ENCODE data around the gene ADAM10. TPM values are rescaled to one million over a fixed set of nuclear protein-coding genes. Genes with fewer than 3 reads are reported as not detected.

ADAM10 gene
- total RNA-seq, 1 donor from 2014 or later, result 106 TPM

DNA sequence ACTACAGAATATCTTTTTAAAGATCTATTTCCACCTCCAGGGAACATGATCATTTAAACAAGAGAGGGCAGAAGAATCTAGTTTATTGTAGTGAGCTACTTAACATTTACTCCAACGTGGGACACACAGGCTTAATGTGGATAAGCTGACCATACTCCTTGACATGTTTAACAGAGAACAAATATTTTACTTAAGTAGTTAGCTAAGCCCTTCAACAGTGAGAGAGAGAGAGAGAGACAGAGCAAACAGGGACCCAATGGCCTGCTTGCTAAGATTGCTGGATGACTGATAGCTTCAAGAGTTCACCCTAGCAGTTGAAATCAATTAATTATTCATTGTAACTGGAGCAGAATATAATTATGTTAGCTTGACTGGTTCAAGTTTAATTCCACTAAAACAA, 158.6 kb downstream of the ADAM10 start:
- TF ChIP-seq, protein P1, sequence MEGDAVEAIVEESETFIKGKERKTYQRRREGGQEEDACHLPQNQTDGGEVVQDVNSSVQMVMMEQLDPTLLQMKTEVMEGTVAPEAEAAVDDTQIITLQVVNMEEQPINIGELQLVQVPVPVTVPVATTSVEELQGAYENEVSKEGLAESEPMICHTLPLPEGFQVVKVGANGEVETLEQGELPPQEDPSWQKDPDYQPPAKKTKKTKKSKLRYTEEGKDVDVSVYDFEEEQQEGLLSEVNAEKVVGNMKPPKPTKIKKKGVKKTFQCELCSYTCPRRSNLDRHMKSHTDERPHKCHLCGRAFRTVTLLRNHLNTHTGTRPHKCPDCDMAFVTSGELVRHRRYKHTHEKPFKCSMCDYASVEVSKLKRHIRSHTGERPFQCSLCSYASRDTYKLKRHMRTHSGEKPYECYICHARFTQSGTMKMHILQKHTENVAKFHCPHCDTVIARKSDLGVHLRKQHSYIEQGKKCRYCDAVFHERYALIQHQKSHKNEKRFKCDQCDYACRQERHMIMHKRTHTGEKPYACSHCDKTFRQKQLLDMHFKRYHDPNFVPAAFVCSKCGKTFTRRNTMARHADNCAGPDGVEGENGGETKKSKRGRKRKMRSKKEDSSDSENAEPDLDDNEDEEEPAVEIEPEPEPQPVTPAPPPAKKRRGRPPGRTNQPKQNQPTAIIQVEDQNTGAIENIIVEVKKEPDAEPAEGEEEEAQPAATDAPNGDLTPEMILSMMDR (conservative IDR thresholded peaks at IDR 0.05; ENCODE audit: low read depth, low read length), result no peak
- no peak overlapping the region for H3K4me3 ChIP-seq (ENCODE audit: low read depth, low read length)
- no peak for DNase-seq (ENCODE audit: low read depth)

DNA sequence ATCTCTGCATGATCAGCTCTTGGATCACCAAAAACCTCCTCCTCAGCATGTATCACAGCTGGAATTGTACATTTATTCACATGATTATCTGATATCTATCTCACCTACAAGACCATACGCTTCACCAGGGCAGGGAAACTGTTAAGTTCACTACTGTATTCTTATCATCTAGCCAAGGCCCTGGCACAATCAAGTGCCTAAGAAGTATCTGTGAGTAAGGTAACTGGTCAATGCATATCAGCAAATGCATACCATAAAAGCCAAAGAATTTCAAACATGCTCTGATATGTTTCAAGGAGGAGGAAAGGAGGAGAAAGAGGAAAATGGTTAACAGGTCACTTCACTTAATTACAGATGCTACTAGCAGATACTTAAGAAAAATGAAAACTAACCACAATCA, 159.3 kb downstream of the ADAM10 start:
- no peak for DNase-seq (ENCODE audit: low read depth)

DNA sequence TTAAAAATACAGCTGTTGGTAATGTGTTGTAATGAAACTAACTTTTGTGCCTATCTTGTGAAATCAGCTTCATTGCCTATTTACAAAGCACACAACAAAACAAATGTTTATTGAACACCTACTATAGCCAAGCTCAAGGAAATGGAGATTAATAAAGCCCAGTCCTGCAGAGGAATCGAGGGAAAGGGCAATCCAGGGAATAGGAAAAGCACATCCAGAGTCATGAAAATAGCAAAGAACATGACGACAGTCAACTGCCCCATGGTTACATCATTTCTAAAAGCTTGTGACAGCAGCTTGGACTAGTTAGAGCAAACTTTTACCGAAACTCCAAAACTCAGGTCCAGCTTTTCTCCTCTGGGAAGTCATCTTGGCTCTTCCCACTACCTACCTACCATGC, 160.5 kb downstream of the ADAM10 start:
- TF ChIP-seq, protein P1 (conservative IDR thresholded peaks at IDR 0.05; ENCODE audit: low read depth, low read length), result no peak
- H3K4me3 ChIP-seq (ENCODE audit: low read depth, low read length), result no peak overlapping the region
- no peak for DNase-seq (ENCODE audit: low read depth)

More for the DNA sequence above, 159.3 kb downstream of the ADAM10 start:
- no peak overlapping the region for H3K4me3 ChIP-seq (ENCODE audit: low read depth, low read length)
- TF ChIP-seq, protein P1 (conservative IDR thresholded peaks at IDR 0.05; ENCODE audit: low read depth, low read length), result no peak

DNA sequence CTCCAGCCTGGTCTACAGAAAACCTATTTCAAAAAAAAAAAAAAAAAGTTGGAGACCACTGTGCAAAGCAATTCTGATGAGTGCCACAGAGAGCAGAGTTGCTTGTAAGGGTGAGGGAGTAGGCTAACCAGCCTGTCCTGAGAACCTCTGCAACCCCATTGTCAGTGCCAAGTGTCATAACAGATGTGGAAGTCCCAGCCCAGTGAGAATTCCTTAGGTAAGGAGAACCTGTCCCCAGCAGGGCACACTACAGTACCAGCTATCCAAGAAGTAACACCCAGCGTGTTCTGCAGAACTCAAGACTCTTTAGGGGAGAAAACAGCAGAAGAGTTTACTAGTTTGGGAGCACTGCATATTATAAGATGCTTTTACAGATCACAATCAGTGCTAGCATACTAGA, 161.4 kb downstream of the ADAM10 start:
- no peak overlapping the region for H3K4me3 ChIP-seq (ENCODE audit: low read depth, low read length)
- TF ChIP-seq, protein P1 (conservative IDR thresholded peaks at IDR 0.05; ENCODE audit: low read depth, low read length), result no peak
- no peak for DNase-seq (ENCODE audit: low read depth)

DNA sequence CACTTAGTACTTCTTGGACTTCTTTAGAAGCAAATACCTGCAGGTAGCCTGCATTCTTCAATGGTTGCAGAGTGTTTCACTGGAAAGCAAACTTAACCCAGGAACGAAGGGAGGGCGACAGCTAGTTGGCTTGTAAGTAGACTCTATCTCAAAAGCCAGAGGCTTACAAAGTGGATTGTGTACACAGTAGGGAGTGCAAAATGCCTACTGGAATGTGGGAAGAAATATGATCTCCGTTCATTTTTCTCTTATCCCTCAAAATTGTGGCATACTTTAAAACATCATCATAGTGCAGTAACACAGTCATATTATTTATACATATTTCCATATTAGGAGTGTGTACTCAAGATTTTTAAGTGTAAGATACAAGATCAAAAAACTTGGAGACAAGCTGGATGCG, 162.0 kb downstream of the ADAM10 start:
- DNase-seq (ENCODE audit: low read depth), result no peak
- H3K4me3 ChIP-seq (ENCODE audit: low read depth, low read length), result no peak overlapping the region
- TF ChIP-seq, protein P1 (conservative IDR thresholded peaks at IDR 0.05; ENCODE audit: low read depth, low read length), result no peak

DNA sequence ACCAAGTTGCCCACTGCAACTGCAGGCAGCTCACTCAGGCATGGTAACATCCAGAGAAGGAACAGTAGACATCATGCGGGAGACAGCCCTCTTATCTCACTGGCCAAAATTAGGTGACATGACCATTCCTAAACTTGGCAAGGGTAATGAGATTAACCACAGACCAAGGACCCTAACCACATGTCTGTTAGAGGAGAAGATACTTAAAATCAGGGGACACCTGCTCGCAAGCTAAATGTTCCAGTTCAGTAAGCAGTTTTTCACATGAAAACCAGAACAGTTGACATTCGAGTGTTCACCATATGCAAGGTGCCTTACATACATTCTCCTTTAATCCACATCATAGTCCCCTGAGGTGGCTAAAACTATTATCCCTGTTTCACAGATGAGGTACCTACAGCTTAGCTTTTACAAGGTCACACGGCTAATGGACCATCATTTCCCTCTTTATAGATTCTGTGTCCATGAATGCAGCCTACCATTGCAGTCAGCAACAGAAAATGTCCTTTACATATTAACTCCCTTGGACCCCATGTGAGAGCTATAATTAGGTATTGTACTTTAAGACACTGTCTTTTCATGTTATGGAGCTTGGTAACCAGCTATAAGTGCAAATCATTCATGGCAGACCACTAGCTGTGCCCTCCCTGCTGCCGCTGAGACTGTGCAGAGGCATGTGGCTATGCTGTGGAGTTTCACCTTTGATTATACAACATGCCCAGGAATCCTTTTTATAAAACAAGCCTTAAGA, 163.6 kb downstream of the ADAM10 start:
- TF ChIP-seq, protein P1 (conservative IDR thresholded peaks at IDR 0.05; ENCODE audit: low read depth, low read length), result no peak
- DNase-seq (ENCODE audit: low read depth), result no peak
- H3K4me3 ChIP-seq (ENCODE audit: low read depth, low read length), result no peak overlapping the region

All from epithelial cell of proximal tubule (primary cell).